Caco-2 (cell line): ENCODE results near the gene PTPRG. TPM values are rescaled to one million over a fixed set of nuclear protein-coding genes. Genes with fewer than 3 reads are reported as not detected.

Experiments
- BruUV-seq: library from RNA; stranded (reverse); fragments of 400-500 nt; replicated peaks from 2 replicates; lab custom pipeline; 2021; lab: Mats Ljungman, UMichigan
- CTCF ChIA-PET: fragments of 300-600 bp; sonication (Branson Sonifier 250); formaldehyde crosslinking; loops from one replicate; lab custom pipeline; 2022; ENCODE audit warnings: antibody characterized with exemption; lab: Charles Lee
- POLR2A ChIA-PET: fragments of 300-600 bp; sonication (Branson Sonifier 250); formaldehyde crosslinking; loops from one replicate; lab custom pipeline; 2022; ENCODE audit warnings: antibody characterized with exemption; lab: Charles Lee
- DNase-seq, 2 experiments: peaks; one replicate each; pipeline versions ENCODE4 v3.0.0 to v3.0.0-alpha.2; 2020 to 2022
- H3K27me3 ChIP-seq: replicated peaks from 2 replicates; pipeline ENCODE4 v1.6.0; 2011; ENCODE audit warnings: low read length; ENCODE audit not compliant: control insufficient read depth, insufficient read depth
- H3K36me3 ChIP-seq: 2 replicates; pipeline ENCODE4 v1.5.1; 2011; ENCODE audit warnings: low read length; ENCODE audit not compliant: control insufficient read depth, insufficient read depth
- H3K4me1 ChIP-seq: fragments of 250-450 bp; sonication (Bioruptor Pico); 2 replicates; pipeline ENCODE4 v1.5.1; 2020; ENCODE audit warnings: mild to moderate bottlenecking
- H3K4me3 ChIP-seq: 2 replicates; pipeline ENCODE4 v1.5.1; 2011; ENCODE audit warnings: low read depth, mild to moderate bottlenecking, control low read depth, low read length
- H3K9me3 ChIP-seq: fragments of 250-450 bp; sonication (Bioruptor Pico); 2 replicates; pipeline ENCODE4 v1.5.1; 2020; ENCODE audit warnings: mild to moderate bottlenecking, moderate library complexity
- H3K27ac Mint-ChIP-seq: one replicate; pipeline ENCODE4 v1.8.0; 2022; ENCODE audit warnings: mixed read lengths; ENCODE audit not compliant: unreplicated experiment
- H3K27me3 Mint-ChIP-seq: one replicate; pipeline ENCODE4 v1.8.0; 2022; ENCODE audit warnings: mixed read lengths; ENCODE audit not compliant: insufficient read depth, unreplicated experiment
- H3K36me3 Mint-ChIP-seq: one replicate; pipeline ENCODE4 v1.8.0; 2022; ENCODE audit warnings: mild to moderate bottlenecking, mixed read lengths; ENCODE audit not compliant: insufficient read depth, unreplicated experiment
- H3K4me1 Mint-ChIP-seq: one replicate; pipeline ENCODE4 v1.8.0; 2022; ENCODE audit warnings: low read depth, mixed read lengths; ENCODE audit not compliant: unreplicated experiment
- H3K4me3 Mint-ChIP-seq: one replicate; pipeline ENCODE4 v1.8.0; 2022; ENCODE audit warnings: mild to moderate bottlenecking, moderate library complexity, mixed read lengths; ENCODE audit not compliant: unreplicated experiment
- H3K9me3 Mint-ChIP-seq: one replicate; pipeline ENCODE4 v1.8.0; 2022; ENCODE audit warnings: mixed read lengths; ENCODE audit not compliant: unreplicated experiment
- CTCF ChIP-seq, 2 experiments: fragments of 200-600 bp in 1 of 2; IDR thresholded peaks; 1 replicate in 1 of 2; 2 replicates in 1 of 2; pipeline versions ENCODE4 v1.5.1 to v1.8.0; 2011 to 2022; ENCODE audit warnings: antibody characterized with exemption in 1 of 2, control low read depth in 1 of 2, inconsistent platforms in 1 of 2, low read depth in 1 of 2, low read length in 1 of 2, mild to moderate bottlenecking in 1 of 2, moderate library complexity in 1 of 2; ENCODE audit not compliant: insufficient read depth in 1 of 2, severe bottlenecking in 1 of 2, unreplicated experiment in 1 of 2
- intact Hi-C: fragments of 100-400 bp; cut with micrococcal nuclease; formaldehyde crosslinking; loops from one replicate; pipeline ENCODE4 v1.10.0; 2022; ENCODE audit not compliant: unreplicated experiment
- total RNA-seq: library from RNA; stranded (reverse); gene quantifications from 2 replicates; pipeline ENCODE4 v1.2.3, GENCODE V29; 2022

PTPRG gene
- total RNA-seq, 1 experiment from 2014 or later: 46.4 TPM

GRCh38 chr3:61736506-61736905 lies 175.1 kb downstream of the PTPRG start:
- no TSS peak for BruUV-seq
- Mint-ChIP-seq H3K9me3 (peaks cover 10% of the 10 kb centered on the region), H3K36me3 (no peaks in the 10 kb centered on the region), H3K27me3 (no peaks in the 10 kb centered on the region), H3K27ac (no peak overlapping the region), H3K4me1 (no peaks in the 10 kb centered on the region), H3K4me3 (no peak overlapping the region)
- DNase-seq: no peak
- Histone ChIP-seq H3K9me3 (no peaks in the 10 kb centered on the region), H3K27me3 (no peaks in the 10 kb centered on the region), H3K36me3 (no peaks in the 10 kb centered on the region), H3K4me3 (no peak overlapping the region), H3K4me1 (peaks cover 6% of the 10 kb centered on the region; the same call in 1 of the 2 replicates)
- TF ChIP-seq CTCF (IDR thresholded peaks at IDR 0.05; ENCODE audit: insufficient read depth in 1 of 2, low read depth in 1 of 2, low read length in 1 of 2, severe bottlenecking in 1 of 2, unreplicated experiment in 1 of 2): no peak
- ChIA-PET POLR2A (no interaction called here), CTCF (no interaction called here)
- intact Hi-C loops: no loop called here

GRCh38 chr3:61739640-61740039 lies 178.3 kb downstream of the PTPRG start:
- no peaks in the 10 kb centered on the region for H3K27me3 Mint-ChIP-seq
- TF ChIP-seq CTCF (IDR thresholded peaks at IDR 0.05; ENCODE audit: insufficient read depth in 1 of 2, low read depth in 1 of 2, low read length in 1 of 2, severe bottlenecking in 1 of 2, unreplicated experiment in 1 of 2): no peak
- peaks cover 10% of the 10 kb centered on the region for H3K9me3 Mint-ChIP-seq
- no peak overlapping the region for H3K4me3 ChIP-seq
- no peaks in the 10 kb centered on the region for H3K27me3 ChIP-seq
- H3K27ac Mint-ChIP-seq: no peak overlapping the region
- no peaks in the 10 kb centered on the region for H3K9me3 ChIP-seq
- BruUV-seq: no TSS peak
- no peaks in the 10 kb centered on the region for H3K4me1 ChIP-seq
- no peaks in the 10 kb centered on the region for H3K36me3 ChIP-seq
- intact Hi-C loops: no loop called here
- CTCF ChIA-PET: no interaction called here
- no peaks in the 10 kb centered on the region for H3K36me3 Mint-ChIP-seq
- POLR2A ChIA-PET: no interaction called here
- DNase-seq: no peak
- no peaks in the 10 kb centered on the region for H3K4me1 Mint-ChIP-seq
- no peak overlapping the region for H3K4me3 Mint-ChIP-seq

- no peak for TF ChIP-seq CTCF (IDR thresholded peaks at IDR 0.05; ENCODE audit: insufficient read depth in 1 of 2, low read depth in 1 of 2, low read length in 1 of 2, severe bottlenecking in 1 of 2, unreplicated experiment in 1 of 2)
- H3K9me3 Mint-ChIP-seq: peaks cover 10% of the 10 kb centered on the region
- H3K36me3 Mint-ChIP-seq: no peaks in the 10 kb centered on the region
- CTCF ChIA-PET: no interaction called here
- POLR2A ChIA-PET: no interaction called here
- Histone ChIP-seq H3K4me1 (no peaks in the 10 kb centered on the region), H3K4me3 (no peak overlapping the region), H3K9me3 (no peaks in the 10 kb centered on the region), H3K36me3 (no peaks in the 10 kb centered on the region), H3K27me3 (no peaks in the 10 kb centered on the region)
- intact Hi-C loops: no loop called here
- H3K4me3 Mint-ChIP-seq: no peak overlapping the region
- H3K27me3 Mint-ChIP-seq: no peaks in the 10 kb centered on the region
- H3K4me1 Mint-ChIP-seq: no peaks in the 10 kb centered on the region
- no peak for DNase-seq
- H3K27ac Mint-ChIP-seq: no peak overlapping the region
- no TSS peak for BruUV-seq
These were observed 179.1 kb downstream of the PTPRG start for GRCh38 chr3:61740494-61740893.
